CD4-positive, CD25-positive, alpha-beta regulatory T cell (primary cell): ENCODE results near the gene INTS15. TPM values are rescaled to one million over a fixed set of nuclear protein-coding genes. Genes with fewer than 3 reads are reported as not detected.

Experiments used
- ATAC-seq, 2 donors: fragments of 150-1000 bp; cut with Tn5 transposase; one replicate each; pipeline ENCODE4 v1.10.0; 2021; ENCODE audit warnings: low read depth in 2 of 2, moderate number of reproducible peaks in 2 of 2, moderate library complexity in 1 of 2
- DNase-seq, 3 donors: peaks; one replicate each; pipeline versions ENCODE4 v3.0.0 to v3.0.0-alpha.2; 2012 to 2022; ENCODE audit warnings: mixed read lengths in 1 of 3
- H3K27ac ChIP-seq: one replicate; pipeline ENCODE4 v1.7.0; 2013; ENCODE audit warnings: mild to moderate bottlenecking, low read length; ENCODE audit not compliant: insufficient read depth, poor library complexity, severe bottlenecking
- H3K27me3 ChIP-seq: one replicate; pipeline ENCODE4 v1.7.0; 2013; ENCODE audit warnings: low read length; ENCODE audit not compliant: control insufficient read depth, insufficient read depth
- H3K36me3 ChIP-seq: one replicate; pipeline ENCODE4 v1.7.0; 2013; ENCODE audit warnings: mild to moderate bottlenecking, low read length, moderate library complexity; ENCODE audit not compliant: control insufficient read depth, insufficient read depth
- H3K4me1 ChIP-seq: 2 replicates; pipeline ENCODE4 v1.7.0; 2013; ENCODE audit warnings: mild to moderate bottlenecking, low read length; ENCODE audit not compliant: insufficient read depth, control insufficient read depth, poor library complexity, severe bottlenecking
- H3K4me3 ChIP-seq: one replicate; pipeline ENCODE4 v1.7.0; 2013; ENCODE audit warnings: low read depth, mild to moderate bottlenecking, low read length, moderate library complexity
- H3K9me3 ChIP-seq, 2 experiments: 1 replicate in 1 of 2; 2 replicates in 1 of 2; pipeline ENCODE4 v1.7.0; 2013; ENCODE audit warnings: low read length in 2 of 2, mild to moderate bottlenecking in 1 of 2, moderate library complexity in 1 of 2; ENCODE audit not compliant: control insufficient read depth in 2 of 2
- H3K27ac Mint-ChIP-seq, 3 donors: one replicate each; pipeline ENCODE4 v1.8.0; 2020 to 2022; ENCODE audit warnings: mild to moderate bottlenecking in 3 of 3, mixed read lengths in 3 of 3, moderate library complexity in 2 of 3
- H3K27me3 Mint-ChIP-seq: one replicate; pipeline ENCODE4 v1.8.0; 2022; ENCODE audit warnings: mild to moderate bottlenecking, mixed read lengths
- H3K36me3 Mint-ChIP-seq: one replicate; pipeline ENCODE4 v1.8.0; 2020; ENCODE audit warnings: mixed read lengths
- H3K4me1 Mint-ChIP-seq, 4 donors: one replicate each; pipeline ENCODE4 v1.8.0; 2020 to 2022; ENCODE audit warnings: mixed read lengths in 4 of 4, mild to moderate bottlenecking in 1 of 4
- H3K4me3 Mint-ChIP-seq, 4 donors: one replicate each; pipeline ENCODE4 v1.8.0; 2020 to 2022; ENCODE audit warnings: mild to moderate bottlenecking in 4 of 4, mixed read lengths in 4 of 4, moderate library complexity in 3 of 4
- H3K9me3 Mint-ChIP-seq, 7 donors: one replicate each; pipeline ENCODE4 v1.8.0; 2020 to 2022; ENCODE audit warnings: mixed read lengths in 7 of 7, mild to moderate bottlenecking in 3 of 7, moderate library complexity in 2 of 7
- polyA plus RNA-seq, 4 donors: library from polyadenylated mRNA; unstranded; fragments of 300-500 nt; fragmentation: Illumina TruSeq; gene quantifications; one replicate each; pipeline ENCODE4 v1.2.3, GENCODE V29; 2021
- total RNA-seq: library from RNA; stranded (reverse); gene quantifications from one replicate; pipeline ENCODE4 v1.2.3, GENCODE V29; 2022

INTS15 gene
- total RNA-seq (50.1 TPM), polyA plus RNA-seq (10 to 100 TPM; 28.3 to 33.1 (median 31.5) TPM)

DNA sequence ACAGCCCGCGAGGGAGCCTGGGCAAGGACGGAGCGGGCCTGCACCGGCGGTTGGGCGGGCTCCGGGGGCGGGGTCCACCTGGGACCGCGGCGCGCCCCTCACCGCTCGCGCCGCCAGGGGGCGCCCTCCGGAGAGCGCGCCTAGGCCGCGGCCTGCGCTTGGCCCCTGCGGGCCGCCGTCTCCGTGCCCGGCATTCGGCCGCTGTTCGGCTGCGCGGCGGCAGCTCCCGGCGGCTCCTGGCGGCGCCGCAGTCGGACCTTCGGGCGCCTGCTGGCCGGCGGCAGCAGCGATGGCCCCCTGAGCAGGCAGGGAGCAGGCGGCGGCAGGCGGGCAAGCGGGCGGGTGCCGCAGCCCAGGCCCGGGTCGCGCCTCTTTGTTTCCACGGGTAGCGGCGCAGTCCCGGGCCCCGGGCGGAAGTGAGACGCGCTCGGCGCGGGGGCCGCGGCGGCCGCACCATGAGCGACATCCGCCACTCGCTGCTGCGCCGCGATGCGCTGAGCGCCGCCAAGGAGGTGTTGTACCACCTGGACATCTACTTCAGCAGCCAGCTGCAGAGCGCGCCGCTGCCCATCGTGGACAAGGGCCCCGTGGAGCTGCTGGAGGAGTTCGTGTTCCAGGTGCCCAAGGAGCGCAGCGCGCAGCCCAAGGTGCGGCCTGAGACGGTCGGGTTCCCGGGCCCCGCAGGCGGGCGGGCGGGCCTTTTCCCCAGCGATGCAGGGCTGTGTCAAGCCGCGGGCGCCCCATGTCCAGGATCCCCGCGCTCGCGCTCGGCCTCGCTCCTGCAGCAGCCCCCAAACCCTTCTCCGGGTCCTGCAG lies at the start of gene INTS15:
Gene INTS15 (plus strand): TSS at position 193 of the 816 bp plus-strand sequence. CDS start 263 bp downstream, at position 456.
- Mint-ChIP-seq H3K4me3 (peak within 1 kb of the TSS; percentile 90 to 98 (median 93)), H3K4me1 (peaks cover 0 to 31% (median 12%) of the 10 kb centered on the region in 4 donors), H3K9me3 (peaks cover 0 to 3% (median 0%) of the 10 kb centered on the region in 7 donors), H3K36me3 (peaks cover 18% of the 10 kb centered on the region), H3K27ac (peak within 1 kb of the TSS; percentile 88 to 93 (median 90)), H3K27me3 (no peaks in the 10 kb centered on the region)
- ATAC-seq, result peak; percentile 89
- peaks cover 22% of the 10 kb centered on the region for H3K4me1 ChIP-seq
- DNase-seq, result peak; percentile 72 to 90 (median 88)
- H3K9me3 ChIP-seq, result no peaks in the 10 kb centered on the region
- peaks cover 33% of the 10 kb centered on the region for H3K36me3 ChIP-seq
- H3K4me3 ChIP-seq, result peak within 1 kb of the TSS; percentile 86
- no peaks in the 10 kb centered on the region for H3K27me3 ChIP-seq
- H3K27ac ChIP-seq, result peak within 1 kb of the TSS; percentile 80

DNA sequence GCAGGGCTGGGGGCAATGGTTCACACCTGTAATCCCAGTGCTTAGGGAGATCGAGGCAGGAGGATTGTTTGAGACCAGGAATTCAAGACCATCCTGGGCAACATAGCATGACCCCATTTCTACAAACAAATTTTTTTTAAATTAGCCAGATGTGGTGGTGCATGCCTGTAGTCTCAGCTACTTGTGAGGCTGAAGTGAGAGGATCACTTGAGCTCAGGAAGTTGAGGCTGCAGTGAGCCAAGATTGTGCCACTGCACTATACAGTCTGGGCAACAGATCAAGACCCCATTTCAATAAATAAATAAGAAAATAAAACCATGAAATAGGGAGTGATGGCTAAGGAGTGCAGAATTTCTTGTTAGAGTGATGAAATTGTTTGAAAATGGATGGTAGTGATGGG lies 47.5 kb upstream of the INTS15 start:
- no peak overlapping the region for H3K4me3 ChIP-seq
- H3K4me1 Mint-ChIP-seq, result peaks cover 0 to 12% (median 2%) of the 10 kb centered on the region in 4 donors
- no peak overlapping the region for H3K4me3 Mint-ChIP-seq
- no peaks in the 10 kb centered on the region for H3K36me3 ChIP-seq
- no peaks in the 10 kb centered on the region for H3K27me3 ChIP-seq
- H3K9me3 ChIP-seq, result no peaks in the 10 kb centered on the region
- no peak overlapping the region for H3K27ac ChIP-seq
- DNase-seq, result no peak
- no peaks in the 10 kb centered on the region for H3K4me1 ChIP-seq
- no peak for ATAC-seq
- peaks cover 16% of the 10 kb centered on the region for H3K27me3 Mint-ChIP-seq
- H3K27ac Mint-ChIP-seq, result no peak overlapping the region
- no peaks in the 10 kb centered on the region for H3K36me3 Mint-ChIP-seq
- no peaks in the 10 kb centered on the region for H3K9me3 Mint-ChIP-seq

DNA sequence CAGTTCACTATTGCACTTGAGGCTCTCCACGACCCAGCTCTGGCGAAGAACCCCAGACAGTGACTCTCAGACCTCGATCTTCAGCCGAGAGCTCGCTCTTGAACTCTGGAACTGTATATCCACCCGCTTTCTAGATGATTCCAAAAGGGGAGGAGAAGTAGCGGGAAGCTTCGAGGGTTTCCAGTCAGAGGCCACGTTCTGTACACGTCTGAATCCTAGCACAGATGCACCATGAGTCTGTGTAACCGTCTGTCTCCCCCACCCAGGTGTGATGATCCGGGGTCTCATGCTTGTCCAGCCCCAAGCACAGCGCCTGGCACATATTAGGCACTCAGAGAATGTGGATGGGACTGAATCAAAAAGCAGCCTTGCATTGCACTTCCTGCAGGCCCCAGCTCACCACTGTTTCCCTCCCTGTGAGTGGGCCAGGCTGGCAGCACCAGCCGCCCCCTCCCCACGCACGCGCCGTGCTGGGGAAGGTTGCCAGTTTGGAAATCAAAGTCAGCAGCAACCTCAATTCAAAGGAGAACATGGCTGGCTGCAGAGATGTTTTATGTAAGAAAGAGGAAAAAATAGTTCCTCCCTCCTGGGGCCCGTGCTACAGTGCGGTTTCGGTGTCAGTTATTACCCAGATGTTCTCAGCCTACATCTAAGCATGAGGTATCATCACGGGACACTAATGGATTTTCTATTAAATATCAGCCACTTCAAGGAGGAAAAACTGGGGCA lies 44.3 kb upstream of the INTS15 start:
- Histone ChIP-seq H3K27ac (no peak overlapping the region), H3K4me3 (no peak overlapping the region), H3K9me3 (no peaks in the 10 kb centered on the region), H3K4me1 (no peaks in the 10 kb centered on the region), H3K27me3 (no peaks in the 10 kb centered on the region), H3K36me3 (no peaks in the 10 kb centered on the region)
- Mint-ChIP-seq H3K4me1 (peaks cover 0 to 12% (median 2%) of the 10 kb centered on the region in 4 donors), H3K27ac (no peak overlapping the region), H3K36me3 (no peaks in the 10 kb centered on the region), H3K9me3 (no peaks in the 10 kb centered on the region), H3K27me3 (peaks cover 4% of the 10 kb centered on the region), H3K4me3 (no peak overlapping the region)
- ATAC-seq (no peak), DNase-seq (no peak)

DNA sequence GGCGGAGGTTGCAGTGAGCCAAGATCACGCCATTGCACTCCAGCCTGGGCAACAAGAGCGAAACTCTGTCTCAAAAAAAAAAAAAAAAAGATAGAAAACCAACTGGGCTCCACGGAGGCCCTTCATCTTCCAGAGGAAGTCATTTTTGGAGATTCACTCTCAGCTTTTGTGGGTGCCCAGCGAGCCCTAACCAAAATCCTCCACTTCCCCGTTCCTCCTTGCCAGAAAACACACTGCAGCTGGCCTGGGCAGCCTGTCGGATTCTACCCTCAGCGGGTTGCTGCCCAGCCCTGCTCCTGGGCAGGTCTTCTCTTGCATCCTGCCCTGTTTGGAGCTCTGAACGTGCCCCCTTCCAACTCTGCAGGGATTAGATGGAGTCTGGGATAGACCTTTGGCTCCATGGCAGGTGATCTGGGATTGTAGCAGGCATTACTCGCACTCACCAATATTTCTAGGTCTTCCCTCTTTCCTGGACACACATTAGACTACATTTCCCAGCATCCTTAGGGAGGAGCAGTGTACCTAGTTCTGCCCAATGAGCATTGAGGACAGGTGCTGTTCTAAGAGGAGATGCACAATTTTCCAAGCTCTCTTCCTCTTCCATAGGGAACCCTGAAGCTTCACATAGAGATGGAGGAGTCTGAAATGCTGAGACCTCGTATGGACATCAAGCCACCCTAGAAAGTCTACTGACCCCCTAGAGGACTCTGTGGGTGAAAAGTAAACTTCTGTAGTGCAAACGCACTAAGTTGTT lies 43.1 kb upstream of the INTS15 start:
- DNase-seq, result no peak
- Histone ChIP-seq H3K36me3 (no peaks in the 10 kb centered on the region), H3K4me3 (no peak overlapping the region), H3K4me1 (no peaks in the 10 kb centered on the region), H3K9me3 (no peaks in the 10 kb centered on the region), H3K27ac (no peak overlapping the region), H3K27me3 (no peaks in the 10 kb centered on the region)
- no peak for ATAC-seq
- H3K36me3 Mint-ChIP-seq, result no peaks in the 10 kb centered on the region
- H3K27ac Mint-ChIP-seq, result no peak overlapping the region
- H3K9me3 Mint-ChIP-seq, result no peaks in the 10 kb centered on the region
- no peaks in the 10 kb centered on the region for H3K27me3 Mint-ChIP-seq
- H3K4me3 Mint-ChIP-seq, result peak overlapping the region in 1 of 4 donors; percentile 21
- H3K4me1 Mint-ChIP-seq, result peaks cover 0 to 12% (median 2%) of the 10 kb centered on the region in 4 donors

DNA sequence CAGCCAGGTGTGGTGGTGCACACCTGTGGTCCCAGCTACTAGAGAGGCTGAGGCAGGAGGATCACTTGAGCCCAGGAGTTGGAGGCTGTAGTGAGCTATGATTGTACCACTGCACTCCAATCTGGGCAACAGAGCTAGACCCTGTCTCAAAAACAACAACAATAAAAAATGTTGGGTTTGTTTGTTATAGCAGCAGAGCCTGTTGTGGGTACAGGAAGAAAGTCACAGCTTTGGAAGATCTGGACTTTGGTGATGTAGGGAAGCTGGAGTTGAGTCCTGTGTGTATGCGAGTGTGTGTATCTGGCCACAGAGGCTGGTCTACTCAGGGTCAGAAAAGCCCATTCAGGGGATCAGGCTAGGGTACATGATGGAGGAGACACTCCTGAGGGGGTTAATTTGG lies 42.4 kb upstream of the INTS15 start:
- H3K4me3 Mint-ChIP-seq, result no peak overlapping the region
- no peaks in the 10 kb centered on the region for H3K36me3 ChIP-seq
- H3K9me3 Mint-ChIP-seq, result no peaks in the 10 kb centered on the region
- H3K4me1 ChIP-seq, result no peaks in the 10 kb centered on the region
- peaks cover 0 to 12% (median 2%) of the 10 kb centered on the region in 4 donors for H3K4me1 Mint-ChIP-seq
- no peak for DNase-seq
- H3K36me3 Mint-ChIP-seq, result no peaks in the 10 kb centered on the region
- H3K27ac Mint-ChIP-seq, result no peak overlapping the region
- ATAC-seq, result no peak
- H3K27me3 ChIP-seq, result no peaks in the 10 kb centered on the region
- no peak overlapping the region for H3K27ac ChIP-seq
- H3K4me3 ChIP-seq, result no peak overlapping the region
- no peaks in the 10 kb centered on the region for H3K9me3 ChIP-seq
- H3K27me3 Mint-ChIP-seq, result no peaks in the 10 kb centered on the region

DNA sequence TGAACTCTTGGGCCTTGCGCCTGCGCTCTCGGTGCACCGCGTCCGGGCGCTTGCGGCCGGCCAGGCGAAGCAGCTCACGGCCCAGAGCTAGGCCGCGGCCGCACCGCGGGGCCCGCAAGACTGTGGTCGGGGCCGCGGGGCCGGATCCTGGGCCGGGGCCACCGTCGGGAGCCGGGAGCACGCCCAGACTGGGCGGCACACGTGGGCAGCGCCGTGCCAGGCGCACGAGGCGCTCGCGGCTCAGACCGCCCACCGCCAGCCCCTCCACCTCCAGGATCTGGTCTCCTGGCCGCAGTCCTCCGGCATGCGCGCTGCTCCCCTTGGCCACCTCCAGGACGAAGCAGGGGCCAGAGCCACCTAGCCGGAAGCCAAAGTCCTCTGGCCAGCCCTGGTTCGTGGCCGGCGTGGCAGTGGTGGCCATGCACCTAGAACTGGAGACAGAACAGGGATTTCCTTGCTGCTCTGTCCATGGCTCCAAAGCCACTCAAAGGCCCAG lies 38.8 kb upstream of the INTS15 start, which contains the start of gene GRID2IP:
Gene GRID2IP (minus strand): TSS at position 446 of the 496 bp plus-strand sequence. CDS start 25 bp downstream, at position 421.
- Histone ChIP-seq H3K36me3 (no peaks in the 10 kb centered on the region), H3K4me3 (no peak within 1 kb of the TSS), H3K9me3 (no peaks in the 10 kb centered on the region), H3K27ac (no peak within 1 kb of the TSS), H3K27me3 (no peaks in the 10 kb centered on the region), H3K4me1 (peaks cover 9% of the 10 kb centered on the region)
- no peak within 1 kb of the TSS for H3K27ac Mint-ChIP-seq
- DNase-seq (no peak), ATAC-seq (no peak)
- H3K4me1 Mint-ChIP-seq, result peaks cover 0 to 13% (median 6%) of the 10 kb centered on the region in 4 donors
- H3K4me3 Mint-ChIP-seq, result no peak within 1 kb of the TSS
- H3K9me3 Mint-ChIP-seq, result no peaks in the 10 kb centered on the region
- no peaks in the 10 kb centered on the region for H3K27me3 Mint-ChIP-seq
- H3K36me3 Mint-ChIP-seq, result no peaks in the 10 kb centered on the region

DNA sequence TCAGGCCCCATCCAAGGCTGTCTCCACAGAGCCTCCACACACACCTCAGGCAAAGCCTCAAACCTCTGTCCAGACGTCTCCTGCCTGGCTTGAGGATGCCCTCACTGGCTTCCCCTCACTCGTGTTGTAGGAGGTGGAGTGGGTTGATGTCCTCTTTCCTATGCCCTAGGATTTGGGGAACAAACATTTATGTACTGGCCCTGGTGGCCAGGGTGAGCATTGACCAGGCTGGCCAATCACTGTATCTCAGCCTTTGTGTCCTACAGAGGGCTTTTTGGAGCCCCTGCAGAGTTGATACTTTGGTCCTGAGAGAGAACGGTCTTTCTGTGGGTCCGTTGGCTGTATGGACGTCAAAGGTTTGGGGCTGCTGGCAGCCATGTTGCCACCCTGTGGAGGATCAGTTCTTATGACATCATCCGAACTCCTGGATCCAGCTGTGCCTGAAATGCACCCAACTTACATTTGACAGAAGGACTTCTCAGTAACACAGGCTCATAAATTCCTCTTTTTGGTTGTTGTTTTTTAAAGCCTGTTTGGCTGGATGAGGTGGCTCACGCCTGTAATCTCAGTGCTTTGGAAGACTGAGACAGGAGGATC lies 36.3 kb upstream of the INTS15 start:
- Mint-ChIP-seq H3K4me3 (peak overlapping the region in 1 of 4 donors; percentile 54), H3K27me3 (no peaks in the 10 kb centered on the region), H3K27ac (peak overlapping the region in 1 of 3 donors; percentile 76), H3K9me3 (no peaks in the 10 kb centered on the region), H3K4me1 (peaks cover 0 to 10% (median 6%) of the 10 kb centered on the region in 4 donors), H3K36me3 (no peaks in the 10 kb centered on the region)
- DNase-seq (no peak), ATAC-seq (no peak)
- Histone ChIP-seq H3K36me3 (no peaks in the 10 kb centered on the region), H3K27me3 (no peaks in the 10 kb centered on the region), H3K4me3 (no peak overlapping the region), H3K4me1 (peaks cover 9% of the 10 kb centered on the region), H3K9me3 (no peaks in the 10 kb centered on the region), H3K27ac (no peak overlapping the region)
